GM19238 (cell line): Measurements from ENCODE around the gene PFKL.
"Not testable (repeated sequence)": the region's sequence is repeated elsewhere in the genome, so short reads cannot be mapped to it uniquely, and the experiment has no call there.

Experiments used
- DNase-seq: peaks from one replicate; pipeline ENCODE4 v3.0.0; 2011; ENCODE audit warnings: low spot score; ENCODE audit not compliant: insufficient read length

Gene PFKL

GRCh38 chr21:44279354-44280260 is 20.2 kb upstream of the PFKL start:
- no peak for DNase-seq

GRCh38 chr21:44281801-44282200 is 18.1 kb upstream of the PFKL start:
- DNase-seq = no peak

- no peak for DNase-seq
These were observed 17.5 kb upstream of the PFKL start for GRCh38 chr21:44282370-44282769.

- not testable (repeated sequence) for DNase-seq
These were observed 16.6 kb upstream of the PFKL start for GRCh38 chr21:44283211-44283785.

GRCh38 chr21:44283948-44284347 is 15.9 kb upstream of the PFKL start:
- DNase-seq = no peak

- DNase-seq = no peak
These were observed 14.5 kb upstream of the PFKL start, which contains the start of gene AIRE for GRCh38 chr21:44285138-44285992. AIRE (plus strand) TSS chr21:44285876; CDS start chr21:44286007, 131 bp downstream.

GRCh38 chr21:44286086-44286715 is 13.7 kb upstream of the PFKL start:
- no peak for DNase-seq

GRCh38 chr21:44286716-44287632 is 12.9 kb upstream of the PFKL start:
- no peak for DNase-seq

- no peak for DNase-seq
These were observed 11.4 kb upstream of the PFKL start for GRCh38 chr21:44288251-44289110.

GRCh38 chr21:44289381-44290010 is 10.4 kb upstream of the PFKL start:
- DNase-seq = no peak

- DNase-seq = no peak
These were observed 9.4 kb upstream of the PFKL start for GRCh38 chr21:44290327-44291077.

- DNase-seq = no peak
These were observed 8.5 kb upstream of the PFKL start for GRCh38 chr21:44291078-44291935.

- DNase-seq = no peak
These were observed 7.7 kb upstream of the PFKL start for GRCh38 chr21:44291936-44292811.

- DNase-seq = no peak
These were observed 7.0 kb upstream of the PFKL start for GRCh38 chr21:44292812-44293195.

GRCh38 chr21:44293551-44294231 is 6.2 kb upstream of the PFKL start:
- no peak for DNase-seq
